Neuronal stem cell (in vitro differentiated cells): ENCODE data around the gene DARS2.
A peak's percentile ranks its signal among the peaks of the same experiment; 100 is the strongest.

Experiments used
- DNase-seq: peaks from one replicate; pipeline ENCODE4 v3.0.0-alpha.2; 2013; ENCODE audit warnings: low spot score
- H2AFZ ChIP-seq: one replicate; pipeline ENCODE4 v1.6.1; 2013; ENCODE audit warnings: mild to moderate bottlenecking, low read length, inconsistent platforms
- H2AK5ac ChIP-seq: 2 replicates; pipeline ENCODE4 v1.6.1; 2013; ENCODE audit warnings: low read depth, mild to moderate bottlenecking, inconsistent platforms, low read length, moderate library complexity, mixed read lengths
- H2BK120ac ChIP-seq: 2 replicates; pipeline ENCODE4 v1.6.1; 2013; ENCODE audit warnings: low read depth, mild to moderate bottlenecking, inconsistent platforms, low read length, moderate library complexity, mixed read lengths
- H2BK12ac ChIP-seq: one replicate; pipeline ENCODE4 v1.6.1; 2013; ENCODE audit warnings: low read length, inconsistent platforms
- H2BK15ac ChIP-seq: 2 replicates; pipeline ENCODE4 v1.6.1; 2013; ENCODE audit warnings: mild to moderate bottlenecking, low read length, inconsistent platforms, mixed read lengths
- H2BK5ac ChIP-seq: one replicate; pipeline ENCODE4 v1.6.1; 2013; ENCODE audit warnings: inconsistent platforms, mild to moderate bottlenecking, low read length, moderate library complexity
- H3K14ac ChIP-seq: one replicate; pipeline ENCODE4 v1.6.1; 2013; ENCODE audit warnings: low read length, inconsistent platforms
- H3K18ac ChIP-seq: 2 replicates; pipeline ENCODE4 v1.6.1; 2013; ENCODE audit warnings: low read length, inconsistent platforms
- H3K23ac ChIP-seq: 2 replicates; pipeline ENCODE4 v1.6.1; 2013; ENCODE audit warnings: low read depth, mild to moderate bottlenecking, mixed read lengths, low read length, inconsistent platforms; ENCODE audit not compliant: poor library complexity
- H3K27ac ChIP-seq: replicated peaks from 3 replicates; pipeline ENCODE4 v1.5.1; 2013; ENCODE audit warnings: low read length, inconsistent platforms
- H3K27me3 ChIP-seq, 3 experiments: 2 replicates each; pipeline ENCODE4 v1.6.1; 2013; ENCODE audit warnings: low read length in 3 of 3, mild to moderate bottlenecking in 2 of 3, inconsistent platforms in 1 of 3, low read depth in 1 of 3, mixed read lengths in 1 of 3, moderate library complexity in 1 of 3; ENCODE audit not compliant: control insufficient read depth in 3 of 3, insufficient read depth in 3 of 3
- H3K36me3 ChIP-seq, 2 donors: replicated peaks in 1 of 2; 2 replicates each; pipeline ENCODE4 v1.6.1; 2013; ENCODE audit warnings: low read length in 2 of 2; ENCODE audit not compliant: control insufficient read depth in 2 of 2, insufficient read depth in 2 of 2
- H3K4ac ChIP-seq: 2 replicates; pipeline ENCODE4 v1.6.1; 2013; ENCODE audit warnings: inconsistent platforms, mild to moderate bottlenecking, low read length, moderate library complexity
- H3K4me1 ChIP-seq, 2 donors: 1 replicate in 1 of 2; 2 replicates in 1 of 2; pipeline ENCODE4 v1.6.1; 2013; ENCODE audit warnings: low read length in 2 of 2, low read depth in 1 of 2; ENCODE audit not compliant: control insufficient read depth in 2 of 2, insufficient read depth in 1 of 2
- H3K4me2 ChIP-seq: one replicate; pipeline ENCODE4 v1.6.1; 2013; ENCODE audit warnings: mild to moderate bottlenecking, low read length, inconsistent platforms; ENCODE audit not compliant: insufficient read depth, poor library complexity, severe bottlenecking
- H3K4me3 ChIP-seq, 2 donors: 2 replicates each; pipeline ENCODE4 v1.5.1; 2013; ENCODE audit warnings: low read length in 2 of 2, mild to moderate bottlenecking in 2 of 2, inconsistent platforms in 1 of 2, moderate library complexity in 1 of 2
- H3K79me1 ChIP-seq: one replicate; pipeline ENCODE4 v1.6.1; 2013; ENCODE audit warnings: low read depth, mild to moderate bottlenecking, inconsistent platforms, low read length, moderate library complexity
- H3K9ac ChIP-seq: one replicate; pipeline ENCODE4 v1.6.1; 2013; ENCODE audit warnings: mild to moderate bottlenecking, low read depth, low read length, inconsistent platforms; ENCODE audit not compliant: poor library complexity
- H3K9me3 ChIP-seq, 2 donors: replicated peaks in 1 of 2; 2 replicates each; pipeline versions ENCODE3 to v1.6.1; 2013; ENCODE audit warnings: low read length in 2 of 2, mild to moderate bottlenecking in 2 of 2, inconsistent platforms in 1 of 2, low read depth in 1 of 2, mixed read lengths in 1 of 2, moderate library complexity in 1 of 2; ENCODE audit not compliant: control insufficient read depth in 2 of 2, insufficient read depth in 1 of 2
- H4K8ac ChIP-seq: one replicate; pipeline ENCODE4 v1.6.1; 2013; ENCODE audit warnings: low read depth, mild to moderate bottlenecking, inconsistent platforms, low read length, moderate library complexity
- H4K91ac ChIP-seq: one replicate; pipeline ENCODE4 v1.6.1; 2013; ENCODE audit warnings: low read length, low read depth, mild to moderate bottlenecking, inconsistent platforms; ENCODE audit not compliant: poor library complexity
- WGBS, 2 donors: extraction: QIAGEN DNeasy Blood & Tissue Kit; methylation state at CpG; one replicate each; pipeline ENCODE4 v1.1.7; 2013; ENCODE audit warnings: missing lambda C conversion rate in 2 of 2, mixed read lengths in 1 of 2; ENCODE audit not compliant: insufficient read length in 2 of 2, insufficient replicate concordance in 1 of 2; ENCODE audit errors: extremely low coverage in 2 of 2; 5-methylcytosine and 5-hydroxymethylcytosine counted together

DARS2 gene

DNA sequence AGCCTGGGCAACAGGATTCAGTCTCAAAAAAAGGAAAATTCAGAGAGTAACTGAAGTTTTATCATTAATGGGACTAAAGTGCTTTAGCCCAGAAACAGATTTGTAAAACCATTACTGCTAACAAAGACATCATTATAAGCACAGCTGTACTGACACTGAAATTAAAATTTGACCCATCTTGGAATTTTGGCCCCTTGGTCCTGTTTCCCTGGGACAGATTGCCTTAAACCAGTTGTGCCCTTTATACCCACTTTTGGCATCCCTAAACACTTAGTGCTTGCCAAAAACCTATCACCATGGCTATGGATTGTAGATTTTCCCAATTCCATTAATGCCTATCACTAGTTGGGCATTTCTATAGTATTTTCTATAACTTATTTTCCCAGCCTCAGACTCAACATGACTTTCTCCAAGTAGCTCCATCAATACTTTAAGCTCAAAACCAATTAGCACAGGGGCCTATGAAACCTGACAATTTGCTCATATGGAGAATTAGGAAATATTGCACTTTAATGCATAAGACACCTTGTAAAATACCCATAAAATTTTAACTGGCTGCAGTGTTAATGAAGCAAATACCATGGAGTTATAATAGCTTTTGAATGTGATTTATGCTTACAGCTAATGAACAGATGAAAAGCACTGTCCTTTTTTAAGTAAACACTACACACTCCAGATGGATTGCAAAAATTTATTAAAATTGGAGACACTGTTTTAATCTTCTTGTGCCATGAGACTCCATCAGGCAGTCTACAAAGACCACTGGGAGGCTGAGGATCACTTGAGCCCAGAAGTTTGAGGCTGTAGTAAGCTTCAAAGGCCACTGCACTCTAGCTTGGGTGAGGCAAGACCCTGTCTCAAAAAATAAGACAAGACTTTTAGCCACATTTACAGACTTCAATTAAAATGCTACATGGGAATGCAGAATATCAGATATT is 39.0 kb downstream of the DARS2 start:
- Histone ChIP-seq H2AFZ (no peak overlapping the region), H3K4me2 (no peak overlapping the region), H3K36me3 (peaks cover 14 to 81% of the 10 kb centered on the region in 2 donors), H2BK15ac (no peak overlapping the region), H2BK5ac (no peak overlapping the region), H3K14ac (no peak overlapping the region), H3K4me1 (peaks cover 4 to 8% of the 10 kb centered on the region in 2 donors), H3K9me3 (no peaks in the 10 kb centered on the region), H2BK12ac (no peak overlapping the region), H3K4me3 (no peak overlapping the region), H3K79me1 (no peaks in the 10 kb centered on the region), H2BK120ac (no peak overlapping the region), H3K18ac (no peak overlapping the region), H3K27me3 (no peaks in the 10 kb centered on the region), H2AK5ac (no peak overlapping the region), H3K9ac (no peak overlapping the region), H3K23ac (no peak overlapping the region), H3K4ac (no peak overlapping the region), H4K91ac (no peak overlapping the region), H3K27ac (no peak overlapping the region), H4K8ac (no peak overlapping the region)
- no peak for DNase-seq

GRCh38 chr1:173864179-173864867 is 39.9 kb downstream of the DARS2 start:
- Histone ChIP-seq H2BK15ac (no peak overlapping the region), H2BK120ac (no peak overlapping the region), H4K91ac (no peak overlapping the region), H3K27ac (no peak overlapping the region), H3K4me1 (peaks cover 4 to 11% of the 10 kb centered on the region in 2 donors), H2BK12ac (no peak overlapping the region), H3K79me1 (no peaks in the 10 kb centered on the region), H3K9me3 (no peaks in the 10 kb centered on the region), H3K23ac (no peak overlapping the region), H3K4me2 (no peak overlapping the region), H2AFZ (no peak overlapping the region), H4K8ac (no peak overlapping the region), H2AK5ac (no peak overlapping the region), H3K27me3 (no peaks in the 10 kb centered on the region), H3K4me3 (no peak overlapping the region), H3K18ac (no peak overlapping the region), H3K36me3 (peaks cover 14 to 74% of the 10 kb centered on the region in 2 donors), H3K14ac (no peak overlapping the region), H3K9ac (no peak overlapping the region), H3K4ac (no peak overlapping the region), H2BK5ac (no peak overlapping the region)
- WGBS, 2 donors: no CpG with 5 or more reads among the region's 5 CpGs
- DNase-seq: no peak

GRCh38 chr1:173865468-173866164 is 41.1 kb downstream of the DARS2 start:
- Histone ChIP-seq H3K4me2 (peak overlapping the region; percentile 89), H3K9me3 (no peaks in the 10 kb centered on the region), H2BK15ac (no peak overlapping the region), H3K79me1 (no peaks in the 10 kb centered on the region), H4K8ac (no peak overlapping the region), H2BK120ac (no peak overlapping the region), H3K14ac (no peak overlapping the region), H2BK12ac (no peak overlapping the region), H3K27ac (no peak overlapping the region), H3K18ac (no peak overlapping the region), H3K27me3 (no peaks in the 10 kb centered on the region), H2AK5ac (no peak overlapping the region), H3K9ac (no peak overlapping the region), H2AFZ (no peak overlapping the region), H3K36me3 (peaks cover 17 to 70% of the 10 kb centered on the region in 2 donors), H4K91ac (no peak overlapping the region), H3K4ac (no peak overlapping the region), H3K23ac (no peak overlapping the region), H2BK5ac (no peak overlapping the region), H3K4me3 (peak overlapping the region in 1 of 2 donors; percentile 97), H3K4me1 (peaks cover 4 to 11% of the 10 kb centered on the region in 2 donors)
- no peak for DNase-seq
- no CpG with 5 or more reads among the region's 4 CpGs for WGBS, 2 donors
